Activated CD4-positive, alpha-beta memory T cell treated with anti-CD3 and anti-CD28 coated beads for 36 hours (primary cell): Measurements from ENCODE around the gene SLC44A1. TPM values are rescaled to one million over a fixed set of nuclear protein-coding genes. Genes with fewer than 3 reads are reported as not detected.

ENCODE experiments used
- CTCF ChIA-PET: fragments of 350-600 bp; sonication (Branson Sonifier 250); formaldehyde crosslinking; loops from one replicate; lab custom pipeline; 2021; ENCODE audit warnings: antibody characterized with exemption, inconsistent platforms; lab: Charles Lee
- POLR2A ChIA-PET: fragments of 350-600 bp; sonication (Branson Sonifier 250); formaldehyde crosslinking; loops from one replicate; lab custom pipeline; 2021; ENCODE audit warnings: antibody characterized with exemption; lab: Charles Lee
- DNase-seq: peaks from one replicate; pipeline ENCODE4 v3.0.0-alpha.2; 2020
- H3K27ac Mint-ChIP-seq: one replicate; pipeline ENCODE4 v1.8.0; 2021; ENCODE audit warnings: mixed read lengths
- H3K27me3 Mint-ChIP-seq: one replicate; pipeline ENCODE4 v1.8.0; 2021; ENCODE audit warnings: mixed read lengths
- H3K36me3 Mint-ChIP-seq: one replicate; pipeline ENCODE4 v1.8.0; 2021; ENCODE audit warnings: mixed read lengths
- H3K4me1 Mint-ChIP-seq: one replicate; pipeline ENCODE4 v1.8.0; 2021; ENCODE audit warnings: low read depth, mixed read lengths
- H3K4me3 Mint-ChIP-seq: one replicate; pipeline ENCODE4 v1.8.0; 2021; ENCODE audit warnings: mild to moderate bottlenecking, mixed read lengths
- H3K9me3 Mint-ChIP-seq: one replicate; pipeline ENCODE4 v1.8.0; 2021; ENCODE audit warnings: mixed read lengths
- intact Hi-C: fragments of 100-400 bp; cut with micrococcal nuclease; formaldehyde crosslinking; loops from one replicate; pipeline ENCODE4 v1.15.1; 2023
- total RNA-seq, 2 experiments: library from RNA; stranded (reverse); gene quantifications; one replicate each; pipeline ENCODE4 v1.2.3, GENCODE V29; 2021

Gene SLC44A1
- total RNA-seq, 2 experiments from 2014 or later, result 11.8 to 12.2 TPM

- ChIA-PET CTCF (no interaction called here), POLR2A (no interaction called here)
- H3K27ac Mint-ChIP-seq, result no peak overlapping the region
- intact Hi-C loops, result no loop called here
- peaks cover 3% of the 10 kb centered on the region for H3K27me3 Mint-ChIP-seq
- no peak overlapping the region for H3K4me3 Mint-ChIP-seq
- H3K9me3 Mint-ChIP-seq, result no peaks in the 10 kb centered on the region
- no peak for DNase-seq
- peaks cover 2% of the 10 kb centered on the region for H3K36me3 Mint-ChIP-seq
- peaks cover under 1% of the 10 kb centered on the region for H3K4me1 Mint-ChIP-seq
Measured at GRCh38 chr9:105390871-105391270, 146.4 kb downstream of the SLC44A1 start.

DNA sequence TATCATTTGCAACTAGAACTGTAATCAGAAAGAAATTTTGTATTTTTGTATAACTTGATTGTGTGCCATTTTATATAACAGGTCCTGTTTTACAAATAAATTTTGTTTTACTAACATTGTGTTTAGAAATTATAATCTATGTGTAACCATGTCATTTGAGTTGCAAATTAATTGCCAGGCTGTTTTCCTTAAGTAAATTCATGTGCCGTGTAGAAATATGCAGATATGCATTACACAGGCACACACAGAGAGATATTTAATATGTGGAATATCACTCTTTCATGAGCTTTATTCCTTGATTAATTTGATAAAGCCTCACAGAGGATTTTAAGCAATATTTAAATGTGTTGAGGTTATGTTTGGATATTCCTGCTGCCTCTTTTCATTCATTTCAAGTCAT lies 146.8 kb downstream of the SLC44A1 start:
- H3K9me3 Mint-ChIP-seq, result no peaks in the 10 kb centered on the region
- no peak overlapping the region for H3K27ac Mint-ChIP-seq
- no peak for DNase-seq
- H3K36me3 Mint-ChIP-seq, result peaks cover 2% of the 10 kb centered on the region
- CTCF ChIA-PET, result no interaction called here
- H3K27me3 Mint-ChIP-seq, result peaks cover 3% of the 10 kb centered on the region
- H3K4me1 Mint-ChIP-seq, result no peaks in the 10 kb centered on the region
- no peak overlapping the region for H3K4me3 Mint-ChIP-seq
- POLR2A ChIA-PET, result no interaction called here
- intact Hi-C loops, result no loop called here

- Mint-ChIP-seq H3K9me3 (no peaks in the 10 kb centered on the region), H3K27ac (no peak overlapping the region), H3K4me1 (no peaks in the 10 kb centered on the region), H3K27me3 (peaks cover 4% of the 10 kb centered on the region), H3K36me3 (peaks cover 2% of the 10 kb centered on the region), H3K4me3 (no peak overlapping the region)
- intact Hi-C loops, result no loop called here
- no peak for DNase-seq
- POLR2A ChIA-PET, result no interaction called here
- CTCF ChIA-PET, result no interaction called here
Measured at GRCh38 chr9:105392531-105392930, 148.1 kb downstream of the SLC44A1 start.

DNA sequence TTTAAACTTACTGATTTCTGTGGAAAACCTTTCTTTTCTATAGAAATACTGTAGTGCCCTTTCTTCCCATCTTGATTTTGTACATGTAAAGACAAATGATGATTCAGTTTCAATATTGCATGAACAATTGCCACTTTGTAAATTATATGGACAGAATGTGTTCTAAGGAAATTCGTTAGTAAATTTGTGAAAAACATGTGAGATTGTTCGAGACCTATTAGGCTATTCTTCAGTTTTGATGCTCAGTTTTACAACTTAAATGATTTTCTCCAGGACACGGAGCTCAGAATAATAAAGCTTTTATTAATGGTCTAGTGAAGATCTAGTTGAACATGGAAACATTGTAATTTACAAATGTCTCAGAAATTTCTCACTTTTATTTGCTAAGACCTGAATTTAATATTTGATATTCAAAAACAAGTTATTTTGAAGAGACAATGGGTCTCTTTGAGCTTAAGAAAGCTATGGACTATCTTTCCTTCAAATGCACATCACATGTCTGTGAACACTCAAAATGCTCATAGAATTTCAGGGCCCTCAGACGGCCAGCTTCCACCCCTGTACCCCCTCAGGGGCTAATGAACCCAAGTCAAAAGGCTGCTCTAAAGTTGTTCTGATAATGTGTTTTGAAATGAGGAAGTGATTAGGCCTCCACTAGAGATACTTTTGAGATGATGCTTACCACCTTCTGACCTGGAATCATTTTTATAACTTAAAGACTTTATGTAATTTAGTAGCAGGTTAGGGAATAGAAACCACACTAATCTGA lies 149.3 kb downstream of the SLC44A1 start:
- ChIA-PET CTCF (no interaction called here), POLR2A (no interaction called here)
- intact Hi-C loops, result no loop called here
- DNase-seq, result no peak
- Mint-ChIP-seq H3K27me3 (peaks cover 12% of the 10 kb centered on the region), H3K36me3 (peaks cover 2% of the 10 kb centered on the region), H3K4me1 (no peaks in the 10 kb centered on the region), H3K9me3 (no peaks in the 10 kb centered on the region), H3K27ac (no peak overlapping the region), H3K4me3 (no peak overlapping the region)

DNA sequence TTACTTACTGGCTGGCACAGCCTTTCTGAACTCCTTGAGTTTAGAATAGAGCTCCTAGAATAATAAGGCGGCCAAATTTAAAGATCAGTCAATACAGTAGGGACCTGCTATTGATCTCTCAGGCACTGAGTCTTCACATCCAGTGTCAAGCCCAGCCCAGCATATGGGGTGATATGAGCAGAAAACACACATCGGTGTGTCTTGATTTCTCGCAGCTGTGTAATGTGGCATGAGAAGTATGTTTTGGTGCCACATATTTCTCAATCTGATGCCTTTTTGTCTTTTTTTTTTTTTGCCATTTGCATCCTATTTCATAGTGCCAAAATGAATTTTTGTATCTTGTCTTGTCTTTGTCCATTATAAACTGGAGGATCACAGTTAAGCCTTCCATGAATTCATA lies 152.0 kb downstream of the SLC44A1 start:
- ChIA-PET CTCF (interaction anchor here (0.7 kb wide), 1 partner anchor 13 kb away, joined by 3 read pairs; no protein-coding TSS in a partner anchor), POLR2A (no interaction called here)
- Mint-ChIP-seq H3K4me3 (no peak overlapping the region), H3K9me3 (no peaks in the 10 kb centered on the region), H3K27me3 (peaks cover 21% of the 10 kb centered on the region), H3K4me1 (no peaks in the 10 kb centered on the region), H3K36me3 (peaks cover 2% of the 10 kb centered on the region), H3K27ac (no peak overlapping the region)
- intact Hi-C loops, result no loop called here
- DNase-seq, result no peak

DNA sequence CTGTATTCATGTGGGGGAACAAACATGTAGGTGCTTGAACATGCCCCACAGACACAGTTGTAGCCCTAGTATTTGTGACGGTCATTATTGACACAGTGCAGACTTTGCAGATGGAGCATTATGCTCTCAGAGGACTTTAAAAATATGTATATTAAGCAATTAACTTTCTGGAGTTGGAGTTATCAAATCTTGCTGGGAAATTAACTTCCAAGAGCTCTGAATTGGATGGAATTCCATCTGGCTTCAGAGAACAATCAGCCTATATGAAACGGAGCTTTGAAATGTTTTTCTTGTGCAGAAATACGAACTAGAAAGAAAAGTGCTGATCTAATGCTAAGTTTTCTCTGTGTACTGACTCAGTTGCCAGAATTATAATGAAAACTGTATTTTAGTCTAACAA lies 152.4 kb downstream of the SLC44A1 start:
- H3K4me3 Mint-ChIP-seq, result no peak overlapping the region
- DNase-seq, result no peak
- H3K4me1 Mint-ChIP-seq, result no peaks in the 10 kb centered on the region
- H3K27me3 Mint-ChIP-seq, result peaks cover 25% of the 10 kb centered on the region
- CTCF ChIA-PET, result no interaction called here
- POLR2A ChIA-PET, result no interaction called here
- H3K36me3 Mint-ChIP-seq, result peaks cover 2% of the 10 kb centered on the region
- H3K27ac Mint-ChIP-seq, result no peak overlapping the region
- intact Hi-C loops, result no loop called here
- no peaks in the 10 kb centered on the region for H3K9me3 Mint-ChIP-seq

GRCh38 chr9:105399117-105399516 lies 154.7 kb downstream of the SLC44A1 start:
- no peak for DNase-seq
- CTCF ChIA-PET, result interaction anchor here (0.6 kb wide), 1 partner anchor 104 kb away, joined by 3 read pairs; no protein-coding TSS in a partner anchor
- Mint-ChIP-seq H3K4me3 (no peak overlapping the region), H3K27me3 (peaks cover 45% of the 10 kb centered on the region), H3K36me3 (no peaks in the 10 kb centered on the region), H3K9me3 (no peaks in the 10 kb centered on the region), H3K4me1 (peaks cover 6% of the 10 kb centered on the region), H3K27ac (no peak overlapping the region)
- POLR2A ChIA-PET, result no interaction called here
- intact Hi-C loops, result no loop called here

DNA sequence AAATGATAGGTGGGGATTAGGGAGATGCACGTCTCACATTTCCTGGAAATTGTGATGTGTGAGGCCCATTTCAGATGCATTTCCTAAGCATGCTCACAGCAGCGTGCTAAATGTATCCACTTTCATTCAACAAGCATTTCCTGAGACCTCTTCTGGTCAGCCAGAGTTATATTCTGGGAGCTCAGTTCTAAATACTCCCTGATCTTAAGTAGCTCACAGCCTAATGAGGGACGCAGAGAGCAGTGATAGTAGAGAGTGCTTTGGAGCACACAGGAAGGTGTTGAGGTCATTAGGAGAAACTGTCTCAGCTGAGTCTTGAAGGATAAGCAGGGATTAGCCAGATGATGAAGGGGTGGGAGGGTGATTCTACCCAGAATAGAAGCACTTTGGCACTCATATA lies 157.2 kb downstream of the SLC44A1 start:
- peaks cover under 1% of the 10 kb centered on the region for H3K36me3 Mint-ChIP-seq
- DNase-seq, result no peak
- H3K4me1 Mint-ChIP-seq, result peaks cover 25% of the 10 kb centered on the region
- no peak overlapping the region for H3K27ac Mint-ChIP-seq
- ChIA-PET POLR2A (no interaction called here), CTCF (no interaction called here)
- peaks cover under 1% of the 10 kb centered on the region for H3K9me3 Mint-ChIP-seq
- H3K4me3 Mint-ChIP-seq, result no peak overlapping the region
- H3K27me3 Mint-ChIP-seq, result peaks cover 60% of the 10 kb centered on the region
- intact Hi-C loops, result loop anchor here (10.0 kb wide), 1 partner anchor 417 kb away; no protein-coding TSS in a partner anchor

DNA sequence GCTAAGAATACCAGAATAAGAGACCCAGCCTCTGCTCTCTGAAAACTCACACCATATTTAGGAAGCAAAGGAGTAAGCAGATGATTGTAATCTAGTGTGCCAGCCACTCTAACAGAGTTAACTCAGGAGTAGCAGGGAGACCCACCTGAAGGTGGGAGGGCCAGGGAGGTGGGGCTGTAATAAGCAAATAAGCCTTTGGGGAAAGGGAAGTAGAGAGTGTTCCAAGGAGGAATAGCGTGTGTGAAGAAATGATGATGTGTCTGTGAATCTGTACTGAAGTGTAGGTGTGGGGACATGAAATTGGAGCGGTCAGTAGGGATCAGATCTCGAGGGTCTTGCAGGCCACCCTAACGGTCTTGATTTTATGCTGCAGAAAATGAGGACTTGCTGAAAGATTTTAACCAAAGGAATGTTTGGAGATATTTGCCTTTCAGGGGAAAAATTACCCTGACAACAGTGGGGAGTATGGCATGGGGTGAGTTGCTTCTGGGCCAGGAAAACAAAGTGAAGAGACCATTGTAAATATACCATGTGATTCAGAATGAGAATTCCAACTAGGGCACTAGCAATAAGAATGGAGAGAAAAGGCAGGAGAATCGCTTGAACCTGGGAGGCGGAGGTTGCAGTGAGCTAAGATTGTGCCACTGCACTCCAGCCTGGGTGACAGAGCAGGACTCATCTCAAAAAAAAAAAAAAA lies 159.2 kb downstream of the SLC44A1 start:
- CTCF ChIA-PET, result interaction anchor here (1.2 kb wide), 1 partner anchor 43 kb away, joined by 3 read pairs; no protein-coding TSS in a partner anchor
- no peak for DNase-seq
- Mint-ChIP-seq H3K27ac (no peak overlapping the region), H3K4me1 (peaks cover 25% of the 10 kb centered on the region), H3K9me3 (peaks cover 6% of the 10 kb centered on the region), H3K27me3 (peaks cover 60% of the 10 kb centered on the region), H3K36me3 (peaks cover 4% of the 10 kb centered on the region), H3K4me3 (no peak overlapping the region)
- POLR2A ChIA-PET, result no interaction called here
- intact Hi-C loops, result loop anchor here (2.0 to 10.0 kb wide), 3 partner anchors 43 to 419 kb away; partner anchors contain the start of gene SLC44A1

DNA sequence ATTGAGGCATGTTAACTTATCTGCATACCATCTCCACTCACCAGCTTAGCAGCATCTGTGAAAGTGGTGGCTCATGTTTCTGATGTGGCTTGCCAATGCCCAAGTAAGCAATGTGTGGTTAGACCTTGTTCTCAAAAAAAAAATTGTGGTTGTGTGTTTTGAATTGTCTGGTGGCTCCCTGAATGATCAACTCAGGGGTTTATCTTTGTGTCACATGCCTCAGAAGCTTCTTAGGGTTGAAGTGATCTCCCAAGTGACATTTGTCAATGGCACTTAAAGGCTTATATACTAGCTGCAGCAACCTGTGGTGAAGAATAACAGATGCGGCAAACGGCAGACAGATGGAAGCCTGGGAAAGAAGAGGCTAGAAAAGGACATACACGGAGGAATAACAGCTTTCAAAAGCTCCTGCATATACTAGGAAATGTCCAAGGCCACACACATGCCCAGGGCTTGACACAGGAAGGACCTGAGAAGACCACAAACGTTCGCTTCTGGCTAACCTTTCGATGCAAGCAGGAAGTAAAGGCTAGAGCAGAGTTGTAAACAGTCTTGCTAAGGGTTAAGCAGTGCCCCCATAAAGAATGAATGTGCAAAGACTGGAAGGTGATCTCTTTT lies 161.2 kb downstream of the SLC44A1 start:
- Mint-ChIP-seq H3K4me3 (peak overlapping the region; percentile 7), H3K36me3 (peaks cover 6% of the 10 kb centered on the region), H3K27ac (peak overlapping the region; percentile 43), H3K4me1 (peaks cover 25% of the 10 kb centered on the region), H3K9me3 (peaks cover 11% of the 10 kb centered on the region), H3K27me3 (peaks cover 70% of the 10 kb centered on the region)
- ChIA-PET CTCF (interaction anchor here (0.7 to 1.5 kb wide), 3 partner anchors 45 to 541 kb away, joined by 3 to 6 read pairs (median 4); no protein-coding TSS in a partner anchor), POLR2A (interaction anchor here (1.2 to 1.4 kb wide), 4 partner anchors 26 to 288 kb away, joined by 3 to 7 read pairs (median 4); partner anchors contain the start of genes SLC44A1 and TMEM38B)
- DNase-seq, result peak; percentile 71
- intact Hi-C loops, result loop anchor here (2.0 to 10.0 kb wide), 3 partner anchors 45 to 421 kb away; partner anchors contain the start of gene SLC44A1

DNA sequence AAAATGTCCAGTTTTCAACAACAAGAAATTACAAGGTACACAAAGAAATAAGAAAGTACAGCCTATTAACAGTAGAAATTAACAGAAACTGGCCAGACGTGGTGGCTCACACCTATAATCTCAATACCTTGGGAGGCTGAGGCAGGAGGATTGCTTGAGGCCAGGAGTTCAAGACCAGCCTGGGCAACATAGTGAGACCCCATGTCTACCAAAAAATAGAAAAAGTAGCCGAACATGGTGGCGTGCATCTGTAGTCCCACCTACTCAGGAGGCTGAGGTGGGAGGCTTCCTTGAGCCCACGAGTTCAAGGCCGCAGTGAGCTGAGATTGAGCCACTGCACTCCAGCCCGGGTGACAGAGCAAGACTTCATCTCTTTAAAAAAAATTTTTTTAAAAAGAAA lies 161.9 kb downstream of the SLC44A1 start:
- CTCF ChIA-PET, result no interaction called here
- Mint-ChIP-seq H3K36me3 (peaks cover 6% of the 10 kb centered on the region), H3K27me3 (peaks cover 73% of the 10 kb centered on the region), H3K9me3 (peaks cover 14% of the 10 kb centered on the region), H3K27ac (no peak overlapping the region), H3K4me1 (peaks cover 25% of the 10 kb centered on the region), H3K4me3 (no peak overlapping the region)
- intact Hi-C loops, result loop anchor here (10.0 kb wide), 1 partner anchor 422 kb away; no protein-coding TSS in a partner anchor
- no peak for DNase-seq
- POLR2A ChIA-PET, result interaction anchor here (1.2 to 1.4 kb wide), 2 partner anchors 25 to 46 kb away, joined by 4 to 5 read pairs; no protein-coding TSS in a partner anchor
